Heart left ventricle (tissue), 16 donors: ENCODE results near the gene RPS18. TPM values are rescaled to one million over a fixed set of nuclear protein-coding genes. Genes with fewer than 3 reads are reported as not detected.
A peak's percentile ranks its signal among the peaks of the same experiment; 100 is the strongest.
"Not testable (repeated sequence)": the region's sequence is repeated elsewhere in the genome, so short reads cannot be mapped to it uniquely, and the experiment has no call there.

Source experiments
- ATAC-seq, 4 donors: fragments of 200-7000 bp; cut with Tn5 transposase; one replicate each; pipeline ENCODE4 v1.9.1; 2020 to 2022; ENCODE audit warnings: moderate library complexity in 4 of 4, mild to moderate bottlenecking in 3 of 4, moderate number of reproducible peaks in 1 of 4
- DNase-seq, 5 donors: peaks; one replicate each; pipeline ENCODE4 v3.0.0-alpha.2; 2020
- H3K27ac ChIP-seq, 12 donors: fragments of 200-600 bp; sonication (generic) in 4 of 12; one replicate each; pipeline versions ENCODE4 v1.5.0 to v1.8.0; 2016 to 2022; ENCODE audit warnings: mild to moderate bottlenecking in 2 of 12
- H3K27me3 ChIP-seq, 9 donors: fragments of 200-600 bp; sonication (generic) in 2 of 9; one replicate each; pipeline versions ENCODE4 v1.5.1 to v1.8.0; 2016 to 2022; ENCODE audit warnings: mild to moderate bottlenecking in 3 of 9
- H3K36me3 ChIP-seq, 9 donors: fragments of 200-600 bp; sonication (generic) in 2 of 9; one replicate each; pipeline versions ENCODE4 v1.5.0 to v1.8.0; 2018 to 2022; ENCODE audit warnings: mild to moderate bottlenecking in 2 of 9
- H3K4me1 ChIP-seq, 12 donors: fragments of 200-600 bp; sonication (generic) in 4 of 12; one replicate each; pipeline versions ENCODE4 v1.5.0 to v1.8.0; 2016 to 2022; ENCODE audit warnings: mild to moderate bottlenecking in 3 of 12
- H3K4me3 ChIP-seq, 12 donors: fragments of 200-600 bp; sonication (generic) in 4 of 12; one replicate each; pipeline versions ENCODE4 v1.5.0 to v1.8.0; 2017 to 2022; ENCODE audit warnings: mild to moderate bottlenecking in 9 of 12, moderate library complexity in 4 of 12
- H3K9me3 ChIP-seq, 12 donors: fragments of 200-600 bp; sonication (generic) in 4 of 12; one replicate each; pipeline versions ENCODE4 v1.5.0 to v1.8.0; 2016 to 2022; ENCODE audit warnings: mild to moderate bottlenecking in 1 of 12
- POLR2A ChIP-seq, 2 donors: fragments of 450-650 bp; IDR thresholded peaks; one replicate each; pipeline ENCODE4 v1.6.1; 2017; ENCODE audit warnings: antibody characterized with exemption in 2 of 2, mild to moderate bottlenecking in 2 of 2, moderate library complexity in 2 of 2
- WGBS, 4 donors: extraction: QIAGEN DNeasy Blood & Tissue Kit in 2 of 4; methylation state at CpG; one replicate each; pipeline versions ENCODE4 v1.1.5 to v1.1.7; 2013 to 2018; 5-methylcytosine and 5-hydroxymethylcytosine counted together
- intact Hi-C, 10 donors: fragments of 100-400 bp; cut with DNase I; formaldehyde crosslinking; loops; one replicate each; pipeline versions ENCODE4 v1.11.1 to v1.14.2; 2022
- long read RNA-seq, 3 donors: library from polyadenylated mRNA; unstranded; transcript quantifications; one replicate each; pipeline ENCODE4 v2.0.0, GENCODE V29; 2020 to 2021
- polyA plus RNA-seq, 2 donors: library from polyadenylated mRNA; stranded (reverse); fragments of 200-250 nt; gene quantifications; one replicate each; pipeline ENCODE4 v1.2.3, GENCODE V29; 2013
- total RNA-seq, 9 donors: library from RNA; depleted of rRNA in 2 of 9; stranded (reverse); fragments of >200 nt in 2 of 9; fragmentation: NEBNext Ultra II Directional in 3 of 9; extraction: Animal tissue kit (Norgen Biotek cat#: 25700) in 3 of 9; gene quantifications; one replicate each; pipeline versions ENCODE4 v1.1.0 to v1.2.4, GENCODE V29; 2016 to 2023
- TF ChIP-seq, protein P1 (sequence below), 12 donors: fragments of 200-600 bp; sonication (generic) in 4 of 12; IDR thresholded peaks; one replicate each; pipeline versions ENCODE4 v1.5.0 to v1.8.0; 2018 to 2022; ENCODE audit warnings: antibody characterized with exemption in 12 of 12, mild to moderate bottlenecking in 5 of 12
- donor health status: ischemic (EF 13 %, LVEDD 7.1; RV severe dilation, severe dysfunction).
- donor health status: healthy with polysubstance abuse.
- donor health status: DM: no; HTN: yes; CAD: no.
- donor health status: DM: no; HTN: no; CAD: no.
- donor health status: ischemic (EF 25% LVEDD 6.9; RV normal size, moderate dysfunction).
- donor health status: ischemic (EF 25% LVEDD 5.7; RV mildly dilated, moderate dysfunction).
- donor health status: healthy.
- donor health status: DM: yes; HTN: yes; CAD: no.
- donor health status: ischemic (EF 35%, LVEDD 5.7; RV mildly dilated, moderate dysfunction).
- donor health status: nonischemic (EF 11% LVEDD 7.7; RV severe dilation, severe dysfunction).
- donor health status: DM: yes; HTN: yes; CAD: no.
- donor health status: PGD.
- donor health status: ischemic (EF 29% LVEDD 5.4; RV normal size, mild dysfunction).
- donor health status: nonischemic (EF 23%, LVEDD 6.1; RV moderate dilation, normal function).

The RPS18 gene
- total RNA-seq (1,000 to 10,000 TPM in 4 of 9 donors, 100 to 1,000 TPM in 5; 685 to 1,292 (median 971) TPM), polyA plus RNA-seq (1,000 to 10,000 TPM; 2,229 to 3,458 TPM)
- long read RNA-seq, donor 1, transcript RPS18-235 (3 exons, 413 nt), result minor isoform, 5 of 254 reads
- long read RNA-seq, donor 1, transcript RPS18-230 (6 exons, 613 nt), result major isoform, 212 of 254 reads
- long read RNA-seq, donor 1, transcript RPS18-236 (5 exons, 996 nt), result minor isoform, 7 of 254 reads
- long read RNA-seq, donor 1, partial matches to known transcripts, result 27 of 254 reads
- long read RNA-seq, donor 1, other reads (novel, unspliced or antisense), result 3 of 254 reads
- long read RNA-seq, donor 2, transcript RPS18-230 (6 exons, 613 nt), result major isoform, 87 of 101 reads
- long read RNA-seq, donor 2, partial matches to known transcripts, result 7 of 101 reads
- long read RNA-seq, donor 2, other reads (novel, unspliced or antisense), result 3 of 101 reads
- long read RNA-seq, donor 3, transcript RPS18-230 (6 exons, 613 nt), result major isoform, 252 of 287 reads
- long read RNA-seq, donor 3, partial matches to known transcripts, result 28 of 287 reads
- long read RNA-seq, donor 3, other reads (novel, unspliced or antisense), result 2 of 287 reads

- peak; percentile 96 to 98 (median 98) for ATAC-seq
- TF ChIP-seq POLR2A (IDR thresholded peaks at IDR 0.05), result peak; percentile 18 to 94
- TF ChIP-seq, protein P1, sequence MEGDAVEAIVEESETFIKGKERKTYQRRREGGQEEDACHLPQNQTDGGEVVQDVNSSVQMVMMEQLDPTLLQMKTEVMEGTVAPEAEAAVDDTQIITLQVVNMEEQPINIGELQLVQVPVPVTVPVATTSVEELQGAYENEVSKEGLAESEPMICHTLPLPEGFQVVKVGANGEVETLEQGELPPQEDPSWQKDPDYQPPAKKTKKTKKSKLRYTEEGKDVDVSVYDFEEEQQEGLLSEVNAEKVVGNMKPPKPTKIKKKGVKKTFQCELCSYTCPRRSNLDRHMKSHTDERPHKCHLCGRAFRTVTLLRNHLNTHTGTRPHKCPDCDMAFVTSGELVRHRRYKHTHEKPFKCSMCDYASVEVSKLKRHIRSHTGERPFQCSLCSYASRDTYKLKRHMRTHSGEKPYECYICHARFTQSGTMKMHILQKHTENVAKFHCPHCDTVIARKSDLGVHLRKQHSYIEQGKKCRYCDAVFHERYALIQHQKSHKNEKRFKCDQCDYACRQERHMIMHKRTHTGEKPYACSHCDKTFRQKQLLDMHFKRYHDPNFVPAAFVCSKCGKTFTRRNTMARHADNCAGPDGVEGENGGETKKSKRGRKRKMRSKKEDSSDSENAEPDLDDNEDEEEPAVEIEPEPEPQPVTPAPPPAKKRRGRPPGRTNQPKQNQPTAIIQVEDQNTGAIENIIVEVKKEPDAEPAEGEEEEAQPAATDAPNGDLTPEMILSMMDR (IDR thresholded peaks at IDR 0.05), result peak in 1 of 12 donors; percentile 9
- Histone ChIP-seq H3K27me3 (no peaks in the 10 kb centered on the region), H3K36me3 (peaks cover 0 to 72% (median 66%) of the 10 kb centered on the region in 9 donors), H3K9me3 (no peaks in the 10 kb centered on the region), H3K4me3 (peak within 1 kb of the TSS; percentile 68 to 92 (median 76)), H3K27ac (peak within 1 kb of the TSS; percentile 86 to 98 (median 93)), H3K4me1 (peaks cover 15 to 60% (median 49%) of the 10 kb centered on the region in 12 donors)
- WGBS, 4 donors, result 0 to 1% (median 1%) methylated on average over 35 to 48 of the region's 48 CpGs
- peak; percentile 90 to 96 (median 95) for DNase-seq
- intact Hi-C loops, result loop anchor here in 1 of 10 donors (2.0 kb wide), 1 partner anchor 17 kb away; the partner anchor contains the start of genes PFDN6 and WDR46
Measured at GRCh38 chr6:33271468-33272274, at the start of gene RPS18, which contains the start of gene VPS52. Gene RPS18 (plus strand): TSS chr6:33272075. CDS start chr6:33272120, 45 bp downstream. Gene VPS52 (minus strand): TSS chr6:33271876. CDS start chr6:33271675, 201 bp downstream.

- H3K4me1 ChIP-seq, ATAC-seq, H3K36me3 ChIP-seq, H3K4me3 ChIP-seq, intact Hi-C loops, H3K9me3 ChIP-seq, DNase-seq, H3K27ac ChIP-seq: not testable (repeated sequence)
- H3K27me3 ChIP-seq, result peaks cover 0 to 34% (median 11%) of the 10 kb centered on the region in 9 donors
- 32 to 44% (median 41%) methylated on average over 14 of the region's 14 CpGs for WGBS, 4 donors
Measured at GRCh38 chr6:33226503-33227120, 45.3 kb upstream of the RPS18 start.

DNA sequence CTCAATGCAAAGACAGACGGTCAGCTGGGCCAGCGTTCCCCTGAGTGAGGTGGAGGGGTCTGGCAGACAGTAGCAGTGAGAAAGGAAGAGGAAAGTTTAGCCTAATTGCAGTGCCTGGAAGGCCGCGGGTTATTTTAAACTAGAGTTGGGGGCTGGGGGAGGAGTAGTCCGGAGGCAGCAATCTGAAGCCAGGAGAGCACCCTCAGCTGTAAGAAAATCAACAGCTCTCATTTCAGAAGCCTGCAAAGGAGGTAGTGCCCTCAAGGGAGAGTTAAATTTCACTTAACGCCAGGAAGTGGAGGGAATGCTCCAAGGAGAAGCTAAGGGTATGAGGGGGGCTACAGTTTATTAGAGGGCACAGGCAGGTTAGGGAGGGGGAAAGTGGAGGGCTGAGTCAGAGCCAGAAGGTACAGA is 36.6 kb upstream of the RPS18 start:
- H3K27ac ChIP-seq, result no peak overlapping the region
- H3K27me3 ChIP-seq, result peaks cover 0 to 36% (median 6%) of the 10 kb centered on the region in 9 donors
- DNase-seq (no peak), ATAC-seq (no peak)
- H3K9me3 ChIP-seq, result no peaks in the 10 kb centered on the region
- H3K4me3 ChIP-seq, result no peak overlapping the region
- WGBS, 4 donors, result 10 to 18% (median 15%) methylated on average over 6 of the region's 6 CpGs
- no peaks in the 10 kb centered on the region for H3K36me3 ChIP-seq
- H3K4me1 ChIP-seq, result no peaks in the 10 kb centered on the region
- intact Hi-C loops, result loop anchor here in 1 of 10 donors (5.0 kb wide), 1 partner anchor 128 kb away; no protein-coding TSS in a partner anchor
- TF ChIP-seq POLR2A (IDR thresholded peaks at IDR 0.05), result no peak
- TF ChIP-seq, protein P1 (IDR thresholded peaks at IDR 0.05), result no peak

DNA sequence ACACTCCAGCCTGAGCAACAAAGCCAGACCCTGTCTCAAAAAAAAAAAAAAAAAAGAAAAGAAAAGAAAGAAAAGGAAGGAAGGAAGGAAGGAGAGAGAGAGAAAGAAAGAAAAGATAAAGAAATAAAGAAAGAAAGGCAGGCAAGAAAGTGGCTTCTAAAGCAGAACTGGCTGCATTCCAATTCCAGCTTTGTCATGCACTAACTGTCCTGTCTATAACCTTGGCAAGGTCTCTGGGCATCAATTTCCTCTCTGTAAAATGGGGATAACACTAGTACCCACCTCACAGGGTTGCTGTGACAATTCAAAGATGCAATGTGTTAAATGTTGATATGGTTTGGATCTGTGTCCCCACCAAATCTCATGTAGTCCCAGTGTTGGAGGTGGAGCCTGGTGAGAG is 35.5 kb upstream of the RPS18 start:
- no peaks in the 10 kb centered on the region for H3K4me1 ChIP-seq
- no peaks in the 10 kb centered on the region for H3K9me3 ChIP-seq
- H3K27me3 ChIP-seq, result peaks cover 0 to 40% (median 13%) of the 10 kb centered on the region in 9 donors
- no peak overlapping the region for H3K4me3 ChIP-seq
- no peak for ATAC-seq
- intact Hi-C loops, result loop anchor here in 1 of 10 donors (5.0 kb wide), 1 partner anchor 129 kb away; no protein-coding TSS in a partner anchor
- H3K27ac ChIP-seq, result no peak overlapping the region
- no peak for DNase-seq
- H3K36me3 ChIP-seq, result no peaks in the 10 kb centered on the region
- TF ChIP-seq, protein P1 (IDR thresholded peaks at IDR 0.05), result no peak
- no peak for TF ChIP-seq POLR2A (IDR thresholded peaks at IDR 0.05)
